ENCODE data around the gene C1orf35.

GRCh38 chr1:228068359-228068758, 34.8 kb downstream of the C1orf35 start:
- TF ChIP-seq CTCF (IDR thresholded peaks at IDR 0.05) (no peak), POLR2A (IDR thresholded peaks at IDR 0.05) (no peak)
